SIG-M5 treated with dmso at 0.1 percent for 504 hours (cell line): ENCODE data around the gene TAS1R3.

Experiments used
- DNase-seq: peaks from one replicate; lab custom pipeline; 2025; ENCODE audit not compliant: unreplicated experiment; lab: John Stamatoyannopoulos, UW

The TAS1R3 gene

DNA sequence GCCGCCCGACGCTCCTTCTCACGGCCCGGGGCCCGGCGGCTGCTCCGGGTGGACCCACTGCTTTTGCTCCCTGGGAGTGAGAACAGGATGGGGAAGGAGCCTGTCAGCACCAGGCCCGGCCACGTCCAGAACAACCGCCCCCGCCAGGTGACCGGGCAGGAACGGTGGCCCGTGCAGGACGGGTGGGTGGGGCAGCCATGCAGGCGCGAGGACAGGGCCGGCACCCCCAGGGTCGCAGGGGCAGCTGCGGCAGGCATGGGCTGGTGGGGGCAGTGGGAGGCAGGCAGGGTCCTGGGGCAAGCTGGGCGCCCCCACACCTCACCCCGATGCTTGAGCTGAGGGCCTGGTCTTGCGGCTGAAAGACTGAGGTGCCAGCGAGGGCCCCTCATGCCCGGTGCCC lies 5.4 kb downstream of the TAS1R3 start:
- DNase-seq: no peak

DNA sequence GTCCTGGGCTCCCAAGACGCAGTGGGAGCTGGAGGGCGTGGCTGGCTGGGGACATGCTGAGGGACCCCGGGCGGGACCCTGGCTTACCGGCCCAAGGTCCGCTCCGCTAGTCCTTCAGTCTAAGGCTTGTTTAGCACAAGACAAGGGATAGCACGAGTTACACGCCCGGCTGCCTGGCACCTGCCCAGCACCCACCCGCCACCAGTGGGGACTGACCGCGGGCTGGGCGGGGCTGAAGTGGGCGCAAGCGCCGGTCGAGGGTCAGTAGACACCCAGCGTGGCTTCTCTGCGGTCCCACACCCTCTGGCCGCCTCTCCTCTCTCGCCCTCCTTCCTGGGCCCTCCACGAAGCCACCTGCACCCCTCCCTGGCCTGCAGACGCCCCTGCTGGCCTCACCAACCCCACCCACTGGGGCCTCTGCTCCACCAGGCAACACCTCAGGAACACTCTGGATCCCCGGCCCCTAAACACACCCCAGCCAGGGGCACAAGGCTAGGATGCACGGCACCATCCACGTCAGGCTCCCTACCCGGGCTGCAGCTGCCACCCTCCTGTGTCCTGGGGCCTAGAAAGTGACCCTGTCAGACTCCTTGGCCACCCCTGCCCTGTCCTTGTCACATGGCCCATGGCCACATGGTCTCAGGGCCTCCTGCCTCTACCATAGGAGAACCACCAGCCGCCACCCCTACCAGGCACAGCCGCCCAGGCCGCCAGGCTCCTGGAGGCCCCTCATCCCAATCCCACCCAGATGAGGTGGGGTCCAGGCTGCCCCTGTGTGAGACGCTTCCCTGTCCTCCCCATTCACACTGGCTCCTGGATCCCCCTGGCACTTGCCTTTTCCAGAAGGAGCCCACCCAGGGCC lies 6.1 kb downstream of the TAS1R3 start:
- DNase-seq: no peak

DNA sequence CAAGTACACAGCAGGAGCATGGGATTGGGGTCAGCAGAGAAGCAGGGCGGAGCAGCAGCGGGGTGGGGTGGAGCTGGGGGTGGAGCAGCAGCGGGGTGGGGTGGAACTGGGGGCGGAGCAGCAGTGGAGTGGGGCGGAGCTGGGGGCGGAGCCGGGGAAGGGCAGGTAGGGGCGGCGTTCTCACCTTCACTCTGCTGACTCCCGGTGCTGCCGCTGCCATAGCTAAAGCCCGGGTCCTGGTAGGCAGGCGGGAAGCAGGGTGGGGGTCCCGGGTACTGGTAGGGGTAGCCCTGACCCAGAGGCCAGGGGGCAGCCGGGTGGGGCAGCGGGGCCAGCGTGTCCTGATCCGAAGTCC lies 6.7 kb downstream of the TAS1R3 start:
- no peak for DNase-seq

DNA sequence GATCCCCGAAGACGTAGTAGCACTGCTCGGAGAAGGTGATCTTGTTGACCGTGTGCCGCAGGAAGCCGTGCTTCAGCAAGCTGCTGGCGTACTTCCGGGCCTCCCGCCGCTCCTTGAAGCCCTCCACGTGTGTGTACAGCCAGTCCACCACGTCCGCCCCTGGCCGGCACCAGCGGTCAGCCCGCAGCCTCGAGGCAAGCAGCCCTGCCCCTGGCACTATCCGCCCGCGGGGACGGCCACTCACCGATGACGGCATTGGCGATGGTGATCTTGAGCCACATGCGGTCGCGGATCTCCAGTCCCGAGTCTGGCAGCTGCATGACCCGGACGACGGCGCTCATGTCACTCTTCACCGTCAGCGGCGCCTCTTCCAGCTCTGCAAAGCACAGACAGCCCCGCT lies 7.2 kb downstream of the TAS1R3 start:
- DNase-seq: no peak

DNA sequence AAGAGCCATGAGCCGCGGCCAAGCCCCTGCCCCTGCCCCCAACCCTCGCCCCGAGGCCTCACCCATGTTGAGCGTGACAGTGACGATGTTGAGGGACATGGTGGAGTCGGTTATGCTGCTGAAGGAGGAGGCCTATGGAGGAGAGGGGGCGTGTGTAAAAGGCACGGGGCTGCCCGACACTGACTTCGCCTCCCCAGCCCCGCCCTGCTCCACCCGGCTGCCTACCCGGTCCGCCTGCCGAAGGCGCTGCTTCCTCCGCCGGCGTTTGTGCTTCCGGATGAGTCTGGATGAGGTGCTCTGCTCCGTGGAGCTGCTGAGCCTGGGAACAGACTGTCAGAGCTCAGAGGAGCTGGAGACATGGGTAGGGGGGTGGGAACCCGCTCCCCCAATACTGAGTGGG lies 9.1 kb downstream of the TAS1R3 start:
- no peak for DNase-seq

DNA sequence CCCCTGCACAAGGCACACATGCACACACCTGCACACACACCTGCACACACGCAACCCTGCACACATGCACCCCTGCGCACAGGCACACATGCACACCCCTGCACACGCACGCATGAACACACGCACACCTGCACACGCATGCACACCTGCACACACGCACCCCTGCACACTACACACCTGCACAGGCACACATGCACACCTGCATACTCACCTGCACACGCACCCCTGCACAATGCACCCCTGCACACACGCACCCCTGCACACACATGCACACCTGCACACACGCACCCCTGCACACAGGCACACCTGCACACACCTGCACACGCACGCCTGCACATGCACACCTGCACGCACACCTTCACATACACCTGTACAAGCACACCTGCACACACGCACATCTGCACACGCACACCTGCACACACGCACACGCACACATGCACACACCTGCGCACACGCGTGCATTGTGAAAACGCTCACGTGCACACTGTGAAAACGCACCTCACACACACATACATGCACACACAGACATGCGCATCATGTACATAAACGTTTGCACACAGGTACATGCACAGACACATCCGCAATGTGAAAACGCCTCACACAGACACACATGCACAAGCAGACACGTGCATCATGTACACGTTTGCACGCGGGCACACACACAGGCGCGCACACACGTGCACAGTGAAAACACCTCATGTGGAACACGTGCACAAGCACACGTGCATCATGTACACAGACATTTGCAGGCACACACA lies 9.9 kb downstream of the TAS1R3 start:
- DNase-seq: no peak

DNA sequence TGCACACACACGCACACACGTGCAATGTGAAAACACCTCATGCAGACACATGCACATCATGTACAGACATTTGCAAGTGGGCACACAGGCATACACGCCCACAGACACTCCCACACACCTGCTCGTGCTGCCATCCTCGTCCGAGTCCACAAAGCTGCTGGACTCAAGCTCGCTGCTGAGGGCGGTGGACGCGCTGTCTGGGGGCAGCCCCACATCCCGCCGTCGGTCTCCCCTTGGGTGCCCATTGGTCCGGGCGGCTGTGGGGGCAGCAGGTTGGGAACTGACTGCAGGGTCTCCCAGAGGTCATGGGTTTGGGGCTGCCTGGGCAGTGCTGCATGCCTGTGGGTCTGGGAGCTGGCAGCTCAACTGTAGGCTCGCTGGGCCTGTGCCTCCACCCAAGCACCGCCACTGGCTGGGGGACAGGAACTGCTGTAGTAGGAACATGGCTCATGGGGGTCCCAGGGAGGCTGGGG lies 10.5 kb downstream of the TAS1R3 start:
- no peak for DNase-seq

DNA sequence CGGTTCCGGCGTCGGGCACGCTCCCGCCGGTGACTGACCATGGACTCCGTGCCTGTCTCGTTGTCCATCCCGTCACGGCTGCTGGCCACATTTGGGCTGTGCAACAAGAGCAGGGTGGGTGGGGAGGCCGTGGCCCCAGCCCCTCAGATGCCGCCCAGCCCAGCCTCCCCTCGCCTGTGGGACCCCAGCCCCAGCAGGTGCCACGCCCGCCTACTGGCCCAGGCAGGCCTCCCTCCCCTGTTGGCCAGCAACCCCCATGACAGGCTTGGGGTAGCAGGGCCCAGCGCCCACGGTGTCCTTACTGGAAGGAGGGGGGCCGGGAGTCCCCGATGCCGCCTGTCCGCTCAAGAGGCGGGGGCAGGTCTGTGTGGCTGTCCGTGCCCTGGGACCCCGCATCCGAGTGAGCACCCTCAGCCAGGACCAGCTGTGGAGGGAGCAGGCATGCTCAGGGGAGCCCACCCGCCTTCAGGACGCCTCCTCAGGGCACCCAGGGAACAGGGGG lies 11.0 kb downstream of the TAS1R3 start:
- DNase-seq: no peak

DNA sequence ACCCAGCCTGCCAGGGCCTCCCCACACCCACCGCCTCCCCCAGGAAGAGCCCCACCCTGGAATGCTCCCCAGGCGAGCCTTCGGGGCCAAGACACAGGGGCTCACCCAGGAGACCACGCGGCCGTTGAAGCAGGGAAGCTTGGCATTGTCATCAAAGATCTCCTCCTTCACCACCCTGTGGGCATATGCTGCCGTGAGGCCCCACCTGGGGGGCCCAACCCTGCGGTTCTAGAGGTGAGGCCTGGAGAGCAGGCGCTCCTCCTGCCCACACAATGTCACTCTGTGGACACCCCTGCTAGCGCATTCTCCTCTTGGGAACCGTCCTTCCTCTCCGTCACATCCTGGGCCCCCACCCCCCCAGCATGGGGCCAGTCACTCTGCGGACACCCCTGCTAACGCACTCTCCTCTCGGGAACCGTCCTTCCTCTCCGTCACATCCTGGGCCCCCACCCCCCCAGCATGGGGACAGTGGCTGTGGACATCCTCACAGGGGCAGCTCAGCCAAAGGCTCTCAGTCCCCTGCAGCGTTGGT lies 11.6 kb downstream of the TAS1R3 start:
- no peak for DNase-seq

DNA sequence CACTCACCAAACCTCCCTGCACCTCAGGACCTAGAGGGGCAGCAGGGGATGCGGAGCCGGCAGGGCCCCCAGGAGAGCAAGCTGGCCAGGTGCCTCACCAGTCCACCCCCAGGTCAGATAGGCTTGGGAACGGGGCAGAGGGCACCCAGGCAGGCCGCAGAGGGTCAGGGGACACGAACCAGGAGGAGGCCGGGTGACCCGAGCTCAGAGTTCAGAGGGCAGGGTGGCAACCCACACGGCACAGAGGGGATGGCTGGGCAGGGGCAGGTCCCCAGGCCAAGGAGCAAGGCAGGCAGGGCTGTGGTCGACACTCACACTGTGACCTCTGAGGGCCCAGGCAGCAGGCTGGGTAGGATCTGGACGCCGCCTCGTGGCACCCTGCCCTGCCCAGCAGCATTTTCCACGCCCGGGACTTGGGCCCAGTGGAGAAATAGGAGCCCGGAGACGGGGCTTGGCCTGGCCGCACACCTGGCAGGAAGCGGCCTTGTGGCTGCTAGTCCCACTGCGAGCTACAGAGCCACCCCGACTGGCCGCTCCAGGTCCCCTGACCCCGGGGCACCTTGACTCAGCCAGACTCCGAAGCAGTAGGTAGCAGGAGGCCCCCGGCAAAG lies 12.8 kb downstream of the TAS1R3 start:
- DNase-seq: no peak

DNA sequence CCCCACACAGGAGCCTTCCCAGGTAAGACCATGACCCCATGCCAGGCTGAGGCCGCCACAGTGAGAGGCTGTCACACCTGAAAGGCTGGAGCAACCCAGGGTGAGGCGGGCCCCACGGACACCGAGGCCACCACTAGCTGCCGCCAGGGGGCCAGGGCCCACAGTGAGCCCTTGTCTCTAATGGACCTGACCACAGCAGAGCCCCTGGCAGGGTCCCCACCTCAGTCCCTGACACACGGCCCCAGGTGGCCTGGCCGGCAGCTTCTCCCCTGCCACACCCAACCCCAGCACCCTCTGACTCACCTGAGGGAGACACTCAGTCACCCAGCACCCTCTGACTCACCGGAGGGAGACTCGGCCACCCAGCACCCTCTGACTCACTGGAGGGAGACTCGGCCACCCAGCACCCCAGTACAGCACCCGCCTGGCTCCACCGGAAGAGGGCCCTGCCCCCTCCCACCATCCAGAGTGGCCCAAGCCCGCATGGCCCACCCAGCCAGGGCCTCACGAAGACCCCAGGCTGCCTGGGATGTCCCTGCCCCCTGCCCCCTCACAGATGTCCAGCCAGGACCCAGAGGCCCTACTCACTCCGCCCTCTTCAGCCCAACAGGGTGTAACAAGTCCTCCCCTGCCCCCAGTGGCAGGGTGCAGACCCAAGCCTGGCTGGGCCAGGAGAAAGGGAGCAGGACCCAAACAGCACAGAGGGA lies 13.7 kb downstream of the TAS1R3 start:
- DNase-seq: no peak

DNA sequence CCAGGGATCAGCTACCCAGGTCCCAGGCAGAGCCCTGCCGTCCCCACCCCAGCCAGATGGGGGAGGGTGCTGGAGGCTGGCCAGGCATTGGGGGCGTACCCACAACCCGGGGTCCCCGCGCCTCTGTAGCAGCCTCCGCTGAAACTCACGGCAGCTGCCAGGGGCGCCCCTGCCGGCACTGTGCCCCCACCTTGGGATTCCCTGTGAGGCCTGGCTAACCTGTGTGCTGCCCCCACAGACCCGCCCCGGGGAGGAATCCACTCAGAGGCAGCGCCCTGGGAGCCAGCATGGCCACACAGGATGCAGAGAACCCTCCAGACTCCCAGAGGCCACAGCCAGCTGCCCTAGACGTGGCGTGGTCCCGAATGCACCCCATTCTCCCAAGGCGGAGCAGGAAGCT lies 14.3 kb downstream of the TAS1R3 start:
- DNase-seq: no peak

DNA sequence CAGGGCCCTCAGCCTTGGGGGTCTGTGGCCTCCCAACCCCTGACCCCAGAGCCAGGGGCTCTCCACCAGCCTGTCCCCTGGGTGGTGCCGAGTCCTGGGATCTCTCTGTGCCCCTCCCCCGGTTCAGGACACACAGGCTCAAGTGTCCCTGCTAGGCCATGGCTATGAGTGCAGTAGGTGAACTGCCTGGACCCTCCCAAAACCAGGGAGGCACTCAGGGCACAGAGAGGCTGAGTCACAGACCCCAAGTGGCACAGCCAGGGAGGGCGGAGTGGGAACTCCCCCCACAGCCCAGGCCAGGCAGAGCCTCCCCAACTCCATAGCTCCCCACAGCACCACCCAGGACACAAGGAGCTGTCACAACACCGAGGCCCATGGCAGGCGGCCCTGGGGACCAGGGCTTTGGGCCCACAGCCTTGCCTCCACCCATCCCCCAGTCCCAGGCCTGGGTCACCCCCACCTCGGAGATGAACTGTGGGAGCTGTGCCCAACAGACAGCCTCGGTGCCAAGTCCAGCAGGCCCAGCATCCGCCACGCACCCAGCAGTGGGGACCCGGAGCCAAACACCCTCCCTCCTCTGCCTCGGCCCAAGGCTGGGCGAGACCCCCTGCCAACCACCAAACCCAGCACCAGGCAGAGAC lies 14.9 kb downstream of the TAS1R3 start:
- DNase-seq: no peak

DNA sequence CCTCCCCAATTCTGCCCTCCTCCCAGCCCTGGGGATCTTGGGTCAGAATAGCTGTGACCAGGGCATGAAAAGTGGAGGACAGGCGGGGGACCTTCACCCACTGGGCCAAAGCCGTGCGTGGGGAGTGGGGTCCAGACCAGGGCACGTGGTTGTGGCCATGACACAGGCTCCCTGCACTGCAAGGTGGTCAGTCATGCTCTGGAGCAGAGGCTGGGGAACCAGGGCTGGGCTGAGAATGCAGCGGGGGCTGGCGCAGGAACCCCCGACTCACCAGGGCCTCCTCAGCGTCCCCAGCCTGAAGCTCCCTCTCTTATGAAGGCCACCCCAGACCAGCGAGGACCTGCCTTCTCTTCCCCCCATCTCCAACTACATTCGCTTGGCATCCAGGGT lies 15.4 kb downstream of the TAS1R3 start:
- no peak for DNase-seq

DNA sequence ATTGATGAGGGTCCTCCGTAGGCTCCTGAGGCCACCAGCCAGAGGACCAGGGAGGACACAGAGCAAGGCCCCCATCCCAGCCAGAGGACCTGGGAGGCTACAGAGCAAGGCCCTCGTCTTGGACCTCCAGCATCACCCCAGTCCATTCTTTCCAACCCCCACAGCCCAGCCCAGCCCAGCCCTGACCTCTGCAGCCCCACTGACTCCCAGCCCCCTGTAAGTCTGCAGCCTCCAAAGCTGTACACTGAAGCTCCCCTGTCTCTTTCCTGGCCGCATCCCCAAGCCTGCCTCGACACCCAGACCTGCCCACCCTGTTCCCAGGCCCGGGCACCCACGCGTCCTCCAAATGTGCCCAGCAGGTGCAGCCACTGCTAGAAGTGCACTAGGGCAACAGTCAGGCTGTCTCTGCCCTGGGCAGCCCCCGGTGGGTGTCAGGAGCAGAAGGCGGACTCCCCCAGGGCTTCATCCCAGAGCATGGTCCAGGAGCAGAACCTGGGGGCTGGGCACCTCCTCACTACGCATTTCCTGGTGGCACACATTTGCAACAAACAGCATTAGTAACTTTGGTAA lies 16.0 kb downstream of the TAS1R3 start:
- DNase-seq: no peak

DNA sequence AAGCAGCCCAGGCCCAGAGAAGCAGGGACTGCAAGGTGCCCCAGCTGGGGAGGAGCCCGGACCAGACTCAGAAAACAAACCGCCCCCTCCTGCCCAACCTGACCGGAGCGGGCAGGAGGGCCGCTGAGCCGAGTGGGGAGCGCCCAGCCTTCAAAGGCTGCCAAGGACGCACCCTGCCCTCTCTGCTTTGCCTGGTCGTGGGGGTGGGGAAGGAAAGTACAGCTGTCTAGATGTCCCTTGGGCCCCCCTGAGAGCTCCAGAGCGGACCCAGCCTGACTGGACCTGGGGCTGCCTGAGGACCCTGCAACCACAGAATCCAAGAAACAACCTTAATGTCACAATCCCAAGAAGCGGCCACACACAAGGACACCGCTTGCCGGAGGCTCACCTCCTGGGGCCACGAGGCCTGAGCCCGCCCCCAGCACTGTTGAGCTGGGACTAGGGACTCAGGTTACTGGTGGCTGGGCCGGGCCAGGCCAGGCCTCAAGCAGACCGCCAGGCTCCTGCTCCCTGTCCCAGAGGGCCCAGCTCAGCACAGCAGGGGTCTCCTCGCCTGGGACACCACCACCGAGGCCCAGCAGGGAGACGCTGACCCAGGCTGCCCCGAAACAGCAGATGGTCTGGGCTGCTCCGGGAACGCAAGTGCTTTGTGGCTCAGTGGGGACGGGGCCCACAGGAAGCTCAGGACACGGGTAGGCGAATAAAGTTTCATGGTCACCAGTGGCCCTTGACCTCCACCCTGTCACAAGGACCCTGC lies 16.8 kb downstream of the TAS1R3 start:
- no peak for DNase-seq

DNA sequence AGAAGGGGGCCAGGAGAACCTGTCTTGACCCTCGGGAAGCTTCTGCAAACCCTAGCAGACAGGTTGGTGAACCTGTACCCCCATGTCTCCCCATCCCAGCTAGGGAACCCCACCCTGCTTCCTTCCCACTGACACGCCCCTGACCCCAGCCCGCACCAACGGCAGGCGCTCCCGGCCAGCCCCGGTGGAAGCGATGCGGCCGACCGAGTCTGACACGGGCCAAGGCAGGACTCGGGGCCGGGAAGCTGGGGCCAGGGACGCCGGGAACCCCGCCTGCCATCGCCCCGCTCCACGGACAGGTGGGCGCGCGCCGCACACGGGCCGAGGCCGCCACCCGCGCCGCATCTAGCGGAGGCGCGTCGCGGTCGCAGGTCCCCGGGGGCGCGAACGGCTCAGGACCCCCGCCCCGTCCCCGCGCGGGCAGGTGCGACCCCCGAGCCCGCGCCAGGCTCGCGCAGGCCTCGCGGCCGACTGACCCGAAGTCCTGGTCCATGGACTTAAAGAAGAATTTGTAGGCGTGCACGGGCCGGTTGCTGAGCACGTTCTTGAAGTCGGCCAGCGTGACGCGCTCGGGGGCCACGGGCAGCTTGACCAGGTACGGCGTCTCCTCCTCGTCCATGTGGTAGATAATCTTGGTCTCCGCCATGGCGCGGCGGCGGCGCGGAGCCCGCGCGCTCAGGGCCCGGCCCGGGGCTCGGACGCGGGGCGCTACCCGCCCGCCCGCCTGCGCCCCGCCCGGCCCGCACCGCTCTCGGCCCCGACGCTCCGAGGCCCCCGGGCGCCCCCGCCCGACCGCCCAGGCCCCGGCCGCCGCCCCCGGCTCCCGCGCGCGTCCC lies 17.6 kb downstream of the TAS1R3 start:
- DNase-seq: no peak

DNA sequence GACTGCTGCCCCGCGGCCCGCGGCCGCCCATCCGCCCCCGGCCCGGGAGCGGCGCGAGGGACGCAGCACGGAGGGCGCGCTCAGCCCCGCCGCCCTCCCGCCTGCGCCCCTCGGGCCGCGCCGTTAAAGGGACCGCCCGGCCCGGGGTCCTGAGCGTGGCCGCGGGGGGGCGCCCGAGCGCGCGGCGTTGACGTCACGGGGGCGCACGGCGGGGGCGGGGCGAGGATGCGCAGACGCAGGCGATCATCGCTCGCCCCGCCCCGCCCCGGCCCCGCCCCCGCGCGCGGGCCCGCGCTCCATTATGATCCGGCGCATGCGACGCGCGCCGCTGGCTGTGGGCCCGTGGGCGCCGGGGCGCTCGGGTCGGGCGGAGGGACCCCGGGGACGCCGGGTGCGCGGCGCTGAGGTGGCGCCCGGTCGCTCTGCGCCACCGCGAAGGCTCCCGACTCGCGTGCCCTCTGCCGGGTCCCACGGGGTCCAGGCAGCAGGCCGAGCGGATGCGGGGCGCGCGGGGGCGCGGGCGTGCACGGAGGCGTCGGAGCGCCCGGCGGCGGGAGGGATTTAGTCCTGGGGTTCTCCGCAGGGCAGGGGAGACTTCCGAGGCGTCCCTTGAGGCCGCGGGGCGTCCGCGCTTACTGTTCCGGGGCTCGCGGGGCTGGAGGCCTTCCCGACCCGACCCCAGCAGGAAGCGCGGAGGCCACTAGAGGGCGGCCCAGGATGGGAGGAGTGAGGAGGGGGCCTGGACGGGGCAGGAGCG lies 18.4 kb downstream of the TAS1R3 start, which contains the start of gene DVL1:
Gene DVL1, minus strand, starts transcription at position 163 of the 757 bp plus-strand sequence. CDS start 353 bp downstream, outside the sequence.
- peak; percentile 23 for DNase-seq
